Measurements from ENCODE around the gene PLLP. TPM values are rescaled to one million over a fixed set of nuclear protein-coding genes. Genes with fewer than 3 reads are reported as not detected.

The PLLP gene
- polyA plus RNA-seq, 1 donor from 2014 or later, result not detected

GRCh38 chr16:57270221-57271062 lies 14.0 kb downstream of the PLLP start:
- Histone ChIP-seq H4K20me1 (ENCODE audit: insufficient read depth) (no peaks in the 10 kb centered on the region), H2AFZ (ENCODE audit: low read depth, low read length) (no peak overlapping the region), H3K4me3 (ENCODE audit: low read length) (no peak overlapping the region), H3K36me3 (ENCODE audit: insufficient read depth, low read length) (no peaks in the 10 kb centered on the region), H3K27me3 (ENCODE audit: insufficient read depth, low read depth, low read length) (no peaks in the 10 kb centered on the region), H3K9me2 (ENCODE audit: insufficient read depth, low read length) (no peaks in the 10 kb centered on the region), H3K79me2 (replicated peaks; ENCODE audit: insufficient read depth, low read length) (no peaks in the 10 kb centered on the region), H3F3A (ENCODE audit: insufficient read depth, low read length, poor library complexity, severe bottlenecking) (no peaks in the 10 kb centered on the region), H3K9me3 (ENCODE audit: low read length) (no peaks in the 10 kb centered on the region), H3K4me2 (ENCODE audit: low read length) (no peak overlapping the region), H3K27ac (ENCODE audit: low read length) (no peak overlapping the region), H3K9ac (ENCODE audit: low read length) (no peak overlapping the region)
- TF ChIP-seq RAD21 (conservative IDR thresholded peaks at IDR 0.05) (no peak), EP300 (conservative IDR thresholded peaks at IDR 0.05; ENCODE audit: poor library complexity, severe bottlenecking) (no peak), POLR2AphosphoS5 (IDR thresholded peaks at IDR 0.05) (no peak), CTCF (IDR thresholded peaks at IDR 0.05; ENCODE audit: poor library complexity, severe bottlenecking) (no peak), SMC3 (conservative IDR thresholded peaks at IDR 0.05; ENCODE audit: poor library complexity) (no peak), REST (IDR thresholded peaks at IDR 0.05; ENCODE audit: borderline replicate concordance) (no peak), EZH2 (IDR thresholded peaks at IDR 0.05; ENCODE audit: borderline replicate concordance, insufficient read depth, low read length, poor library complexity, severe bottlenecking) (no peak), TAF1 (IDR thresholded peaks at IDR 0.05; ENCODE audit: low read depth) (no peak), MXI1 (conservative IDR thresholded peaks at IDR 0.05; ENCODE audit: poor library complexity, severe bottlenecking) (no peak)

- H3K27ac ChIP-seq (ENCODE audit: low read length), result no peak overlapping the region
- no peaks in the 10 kb centered on the region for H3K9me2 ChIP-seq (ENCODE audit: insufficient read depth, low read length)
- no peaks in the 10 kb centered on the region for H3F3A ChIP-seq (ENCODE audit: insufficient read depth, low read length, poor library complexity, severe bottlenecking)
- no peaks in the 10 kb centered on the region for H3K27me3 ChIP-seq (ENCODE audit: insufficient read depth, low read depth, low read length)
- H3K9me3 ChIP-seq (ENCODE audit: low read length), result no peaks in the 10 kb centered on the region
- no peak overlapping the region for H2AFZ ChIP-seq (ENCODE audit: low read depth, low read length)
- H3K36me3 ChIP-seq (ENCODE audit: insufficient read depth, low read length), result no peaks in the 10 kb centered on the region
- no peaks in the 10 kb centered on the region for H4K20me1 ChIP-seq (ENCODE audit: insufficient read depth)
- H3K9ac ChIP-seq (ENCODE audit: low read length), result no peak overlapping the region
- no peak overlapping the region for H3K4me2 ChIP-seq (ENCODE audit: low read length)
- no peak overlapping the region for H3K4me3 ChIP-seq (ENCODE audit: low read length)
- no peaks in the 10 kb centered on the region for H3K79me2 ChIP-seq (replicated peaks; ENCODE audit: insufficient read depth, low read length)
- TF ChIP-seq EZH2 (IDR thresholded peaks at IDR 0.05; ENCODE audit: borderline replicate concordance, insufficient read depth, low read length, poor library complexity, severe bottlenecking) (no peak), SMC3 (conservative IDR thresholded peaks at IDR 0.05; ENCODE audit: poor library complexity) (no peak), RAD21 (conservative IDR thresholded peaks at IDR 0.05) (no peak), CTCF (IDR thresholded peaks at IDR 0.05; ENCODE audit: poor library complexity, severe bottlenecking) (no peak), TAF1 (IDR thresholded peaks at IDR 0.05; ENCODE audit: low read depth) (no peak), POLR2AphosphoS5 (IDR thresholded peaks at IDR 0.05) (no peak), EP300 (conservative IDR thresholded peaks at IDR 0.05; ENCODE audit: poor library complexity, severe bottlenecking) (no peak), REST (IDR thresholded peaks at IDR 0.05; ENCODE audit: borderline replicate concordance) (no peak), MXI1 (conservative IDR thresholded peaks at IDR 0.05; ENCODE audit: poor library complexity, severe bottlenecking) (no peak)
Observed at GRCh38 chr16:57268804-57269800, 15.4 kb downstream of the PLLP start.

Data from neural cell (in vitro differentiated cells).